H9 (cell line): Measurements from ENCODE around the gene NEK4. TPM values are rescaled to one million over a fixed set of nuclear protein-coding genes. Genes with fewer than 3 reads are reported as not detected.

Experiments used
- DNase-seq: peaks from one replicate; pipeline ENCODE4 v3.0.0-alpha.2; 2017
- H2AFZ ChIP-seq: one replicate; pipeline ENCODE4 v1.6.1; 2013; ENCODE audit warnings: mild to moderate bottlenecking, low read length, control low read depth, moderate library complexity
- H2AK5ac ChIP-seq: 2 replicates; pipeline ENCODE4 v1.6.1; 2013; ENCODE audit warnings: low read length, control low read depth, mixed read lengths; ENCODE audit not compliant: insufficient read length
- H2BK120ac ChIP-seq: one replicate; pipeline ENCODE4 v1.6.1; 2013; ENCODE audit warnings: low read depth, mild to moderate bottlenecking, low read length, control low read depth, inconsistent platforms; ENCODE audit not compliant: poor library complexity, severe bottlenecking
- H2BK12ac ChIP-seq: 2 replicates; pipeline ENCODE4 v1.6.1; 2013; ENCODE audit warnings: low read length, control low read depth, mixed read lengths, low read depth; ENCODE audit not compliant: insufficient read length
- H2BK15ac ChIP-seq: 2 replicates; pipeline ENCODE4 v1.6.1; 2013; ENCODE audit warnings: low read depth, low read length, control low read depth
- H2BK20ac ChIP-seq: one replicate; pipeline ENCODE4 v1.6.1; 2013; ENCODE audit warnings: low read depth, mild to moderate bottlenecking, low read length, control low read depth, inconsistent platforms; ENCODE audit not compliant: poor library complexity, severe bottlenecking
- H2BK5ac ChIP-seq: 2 replicates; pipeline ENCODE4 v1.6.1; 2013; ENCODE audit warnings: low read length, control low read depth, mixed read lengths; ENCODE audit not compliant: insufficient read length
- H3K14ac ChIP-seq: 2 replicates; pipeline ENCODE4 v1.6.1; 2013; ENCODE audit warnings: low read length, control low read depth; ENCODE audit not compliant: insufficient read depth
- H3K18ac ChIP-seq: 2 replicates; pipeline ENCODE4 v1.6.1; 2013; ENCODE audit warnings: low read depth, mild to moderate bottlenecking, mixed read lengths, low read length, control low read depth; ENCODE audit not compliant: insufficient read length
- H3K23ac ChIP-seq: 2 replicates; pipeline ENCODE4 v1.6.1; 2013; ENCODE audit warnings: low read length, control low read depth, mixed read lengths, low read depth; ENCODE audit not compliant: insufficient read length
- H3K23me2 ChIP-seq: 2 replicates; pipeline ENCODE4 v1.6.1; 2013; ENCODE audit warnings: low read depth, mild to moderate bottlenecking, mixed read lengths, low read length, control low read depth; ENCODE audit not compliant: insufficient read length, poor library complexity, severe bottlenecking
- H3K27ac ChIP-seq: 2 replicates; pipeline ENCODE4 v1.5.1; 2013; ENCODE audit warnings: low read length, control low read depth, mixed read lengths, low read depth; ENCODE audit not compliant: insufficient read length
- H3K27me3 ChIP-seq: 2 replicates; pipeline ENCODE4 v1.6.1; 2013; ENCODE audit warnings: low read length, control low read depth, inconsistent platforms; ENCODE audit not compliant: insufficient read depth
- H3K4ac ChIP-seq: 2 replicates; pipeline ENCODE4 v1.6.1; 2013; ENCODE audit warnings: low read depth, mild to moderate bottlenecking, control low read depth, inconsistent platforms, low read length, moderate library complexity
- H3K4me1 ChIP-seq: 2 replicates; pipeline ENCODE4 v1.6.1; 2013; ENCODE audit warnings: low read length, control low read depth, inconsistent platforms; ENCODE audit not compliant: insufficient read depth
- H3K4me2 ChIP-seq: 2 replicates; pipeline ENCODE4 v1.6.1; 2013; ENCODE audit warnings: low read length, control low read depth, mixed read lengths; ENCODE audit not compliant: insufficient read length, insufficient read depth
- H3K56ac ChIP-seq: 2 replicates; pipeline ENCODE4 v1.6.1; 2013; ENCODE audit warnings: low read depth, mild to moderate bottlenecking, mixed read lengths, low read length, control low read depth; ENCODE audit not compliant: insufficient read length
- H3K79me1 ChIP-seq: 2 replicates; pipeline ENCODE4 v1.6.1; 2013; ENCODE audit warnings: low read depth, mild to moderate bottlenecking, moderate library complexity, low read length, control low read depth, inconsistent platforms; ENCODE audit not compliant: insufficient read depth, poor library complexity, severe bottlenecking
- H3K79me2 ChIP-seq: 2 replicates; pipeline ENCODE4 v1.6.1; 2013; ENCODE audit warnings: low read length, control low read depth, inconsistent platforms; ENCODE audit not compliant: insufficient read depth
- H3K9ac ChIP-seq: 2 replicates; pipeline ENCODE4 v1.6.1; 2013; ENCODE audit warnings: low read length, control low read depth, mixed read lengths; ENCODE audit not compliant: insufficient read length; ENCODE audit errors: extremely low read depth
- H3K9me3 ChIP-seq: one replicate; pipeline ENCODE4 v1.6.1; 2013; ENCODE audit warnings: low read depth, low read length, inconsistent platforms; ENCODE audit not compliant: control insufficient read depth
- H3T11ph ChIP-seq: one replicate; pipeline ENCODE4 v1.6.1; 2013; ENCODE audit warnings: mild to moderate bottlenecking, low read length, control low read depth, inconsistent platforms
- H4K20me1 ChIP-seq: one replicate; pipeline ENCODE4 v1.6.1; 2013; ENCODE audit not compliant: control insufficient read depth, insufficient read length, insufficient read depth
- H4K5ac ChIP-seq: 2 replicates; pipeline ENCODE4 v1.6.1; 2013; ENCODE audit warnings: low read depth, mild to moderate bottlenecking, mixed read lengths, low read length, control low read depth; ENCODE audit not compliant: insufficient read length
- H4K8ac ChIP-seq: replicated peaks from 2 replicates; pipeline ENCODE4 v1.6.1; 2013; ENCODE audit warnings: low read length, control low read depth, mixed read lengths, low read depth; ENCODE audit not compliant: insufficient read length
- H4K91ac ChIP-seq: 2 replicates; pipeline ENCODE4 v1.6.1; 2013; ENCODE audit warnings: low read depth, mild to moderate bottlenecking, moderate library complexity, mixed read lengths, low read length, control low read depth; ENCODE audit not compliant: insufficient read length
- H3K27ac Mint-ChIP-seq, 3 experiments: 2 replicates in 2 of 3; 3 replicates in 1 of 3; pipeline ENCODE4 v1.8.0; 2020 to 2021; ENCODE audit warnings: mixed read lengths in 3 of 3, mild to moderate bottlenecking in 1 of 3, moderate library complexity in 1 of 3
- H3K27me3 Mint-ChIP-seq: 2 replicates; pipeline ENCODE4 v1.8.0; 2021; ENCODE audit warnings: low read depth, mild to moderate bottlenecking, moderate library complexity, mixed read lengths
- H3K36me3 Mint-ChIP-seq, 3 experiments: 2 replicates in 2 of 3; 3 replicates in 1 of 3; pipeline ENCODE4 v1.8.0; 2020 to 2021; ENCODE audit warnings: low read depth in 3 of 3, mixed read lengths in 3 of 3; ENCODE audit not compliant: insufficient read depth in 1 of 3
- H3K4me1 Mint-ChIP-seq, 2 experiments: 2 replicates each; pipeline ENCODE4 v1.8.0; 2020; ENCODE audit warnings: mixed read lengths in 2 of 2
- H3K4me3 Mint-ChIP-seq, 2 experiments: 2 replicates in 1 of 2; 3 replicates in 1 of 2; pipeline ENCODE4 v1.8.0; 2020 to 2021; ENCODE audit warnings: mild to moderate bottlenecking in 2 of 2, mixed read lengths in 2 of 2, moderate library complexity in 1 of 2
- H3K9me3 Mint-ChIP-seq, 2 experiments: 2 replicates in 1 of 2; 3 replicates in 1 of 2; pipeline ENCODE4 v1.8.0; 2020; ENCODE audit warnings: mild to moderate bottlenecking in 2 of 2, mixed read lengths in 2 of 2, moderate library complexity in 1 of 2
- CTCF ChIP-seq: fragments of 200-600 bp; sonication (generic); conservative IDR thresholded peaks from 3 replicates; pipeline ENCODE4 v1.8.0; 2021; ENCODE audit warnings: antibody characterized with exemption, mild to moderate bottlenecking
- WGBS: extraction: QIAGEN DNeasy Blood & Tissue Kit; methylation state at CpG from one replicate; pipeline ENCODE4 v1.1.7; 2013; ENCODE audit warnings: missing lambda C conversion rate, low lambda C conversion rate, mixed read lengths; ENCODE audit not compliant: insufficient read length; ENCODE audit errors: extremely low coverage; 5-methylcytosine and 5-hydroxymethylcytosine counted together
- total RNA-seq: library from RNA; stranded (reverse); gene quantifications from 2 replicates; pipeline ENCODE4 v1.2.1, GENCODE V29; 2021

NEK4 gene
- total RNA-seq, 1 experiment from 2014 or later, result 36.0 TPM

GRCh38 chr3:52817221-52817620 is 46.5 kb upstream of the NEK4 start:
- no CpG with 5 or more reads among the region's 10 CpGs for WGBS
- Histone ChIP-seq H3K4me1 (0 out of 2 replicates have a peak, but pooled peaks cover 4% of the 10 kb centered on the region), H2AK5ac (no peak overlapping the region), H2AFZ (no peak overlapping the region), H3K27me3 (no peaks in the 10 kb centered on the region), H2BK5ac (no peak overlapping the region), H4K8ac (no peak overlapping the region), H3K23me2 (no peaks in the 10 kb centered on the region), H3K56ac (no peak overlapping the region), H3K23ac (no peak overlapping the region), H3K79me2 (no peaks in the 10 kb centered on the region), H3K4me2 (no peak overlapping the region), H2BK20ac (no peak overlapping the region), H3K9ac (no peak overlapping the region), H3K18ac (no peak overlapping the region), H3K27ac (no peak overlapping the region), H3K4ac (no peak overlapping the region), H3K14ac (no peak overlapping the region), H2BK120ac (no peak overlapping the region), H4K20me1 (no peaks in the 10 kb centered on the region), H3K79me1 (no peaks in the 10 kb centered on the region), H3K9me3 (no peaks in the 10 kb centered on the region), H2BK12ac (no peak overlapping the region), H2BK15ac (no peak overlapping the region), H3T11ph (no peak overlapping the region), H4K5ac (no peak overlapping the region), H4K91ac (no peak overlapping the region)
- Mint-ChIP-seq H3K4me3 (no peak overlapping the region), H3K9me3 (no peaks in the 10 kb centered on the region), H3K4me1 (peaks cover 12 to 14% of the 10 kb centered on the region in 2 experiments), H3K27ac (no peak overlapping the region), H3K36me3 (no peaks in the 10 kb centered on the region; a peak in 1 of 7 replicates), H3K27me3 (peaks cover 2% of the 10 kb centered on the region; the same call in 1 of the 2 replicates)
- no peak for DNase-seq
- no peak for TF ChIP-seq CTCF
